IMR-90 (cell line): ENCODE results near the gene NALF2. TPM values are rescaled to one million over a fixed set of nuclear protein-coding genes. Genes with fewer than 3 reads are reported as not detected.

Source experiments
- ATAC-seq: fragments of 200-7000 bp; cut with Tn5 transposase; 2 replicates; pipeline ENCODE4 v1.9.1; 2020; ENCODE audit warnings: low read depth, mild to moderate bottlenecking, moderate library complexity
- BruUV-seq: library from RNA; stranded (reverse); fragments of 400-500 nt; replicated peaks from 2 replicates; lab custom pipeline; 2021; lab: Mats Ljungman, UMichigan
- CTCF ChIA-PET: fragments of 300-600 bp; formaldehyde crosslinking; extraction: SDS; loops from one replicate; lab custom pipeline; 2021; ENCODE audit warnings: antibody characterized with exemption; lab: Yijun Ruan, JAX
- POLR2A ChIA-PET: fragments of 300-600 bp; sonication (Branson Sonifier 250); formaldehyde crosslinking; loops from one replicate; lab custom pipeline; 2022; ENCODE audit warnings: antibody characterized with exemption; ENCODE audit not compliant: unreplicated experiment; lab: Charles Lee
- DNase-seq: peaks from one replicate; pipeline ENCODE4 v3.0.0; 2013
- H2AFZ ChIP-seq: replicated peaks from 2 replicates; pipeline ENCODE3; 2013; ENCODE audit warnings: low read length, mild to moderate bottlenecking; ENCODE audit not compliant: poor library complexity
- H2AK5ac ChIP-seq: 2 replicates; pipeline ENCODE4 v1.6.1; 2013; ENCODE audit warnings: low read depth, low read length, inconsistent platforms
- H2AK9ac ChIP-seq: replicated peaks from 2 replicates; pipeline ENCODE3; 2013; ENCODE audit warnings: mild to moderate bottlenecking, low read depth, low read length, moderate library complexity; ENCODE audit not compliant: poor library complexity
- H2BK120ac ChIP-seq: 2 replicates; pipeline ENCODE4 v1.6.1; 2013; ENCODE audit warnings: low read depth, low read length, inconsistent platforms
- H2BK15ac ChIP-seq: 3 replicates; pipeline ENCODE4 v1.6.1; 2013; ENCODE audit warnings: low read depth, low read length, inconsistent platforms
- H2BK20ac ChIP-seq: 2 replicates; pipeline ENCODE4 v1.6.1; 2013; ENCODE audit warnings: low read depth, mild to moderate bottlenecking, inconsistent platforms, low read length, moderate library complexity
- H2BK5ac ChIP-seq: 2 replicates; pipeline ENCODE4 v1.6.1; 2013; ENCODE audit warnings: mild to moderate bottlenecking, low read depth, low read length, inconsistent platforms; ENCODE audit not compliant: poor library complexity, severe bottlenecking
- H3K14ac ChIP-seq: replicated peaks from 2 replicates; pipeline ENCODE4 v1.6.1; 2013; ENCODE audit warnings: low read depth, low read length, inconsistent platforms
- H3K18ac ChIP-seq: 2 replicates; pipeline ENCODE4 v1.6.1; 2013; ENCODE audit warnings: low read depth, low read length, control low read depth
- H3K23ac ChIP-seq: 2 replicates; pipeline ENCODE4 v1.6.1; 2013; ENCODE audit warnings: low read depth, low read length, inconsistent platforms
- H3K27ac ChIP-seq: 2 replicates; pipeline ENCODE4 v1.5.1; 2013; ENCODE audit warnings: mild to moderate bottlenecking, control low read depth, low read length; ENCODE audit not compliant: insufficient read depth
- H3K27me3 ChIP-seq: 2 replicates; pipeline ENCODE4 v1.6.1; 2013; ENCODE audit warnings: low read length; ENCODE audit not compliant: control insufficient read depth, insufficient read depth
- H3K36me3 ChIP-seq: 2 replicates; pipeline ENCODE4 v1.6.1; 2013; ENCODE audit warnings: low read length, mixed read lengths; ENCODE audit not compliant: control insufficient read depth, insufficient read depth
- H3K4ac ChIP-seq: 2 replicates; pipeline ENCODE4 v1.6.1; 2013; ENCODE audit warnings: low read depth, low read length, inconsistent platforms
- H3K4me1 ChIP-seq: 2 replicates; pipeline ENCODE4 v1.6.1; 2013; ENCODE audit warnings: low read length, mixed read lengths; ENCODE audit not compliant: control insufficient read depth, insufficient read depth
- H3K4me2 ChIP-seq: 2 replicates; pipeline ENCODE4 v1.6.1; 2013; ENCODE audit warnings: low read depth, mild to moderate bottlenecking, control low read depth, low read length, moderate library complexity
- H3K4me3 ChIP-seq: 2 replicates; pipeline ENCODE4 v1.5.1; 2013; ENCODE audit warnings: low read depth, mild to moderate bottlenecking, control low read depth, low read length, moderate library complexity; ENCODE audit not compliant: insufficient read depth
- H3K56ac ChIP-seq: 2 replicates; pipeline ENCODE4 v1.6.1; 2013; ENCODE audit warnings: low read length, inconsistent platforms; ENCODE audit not compliant: insufficient read depth; ENCODE audit errors: extremely low read depth
- H3K79me1 ChIP-seq, 2 experiments: 2 replicates each; pipeline ENCODE4 v1.6.1; 2013; ENCODE audit warnings: low read length in 2 of 2, inconsistent platforms in 1 of 2, low read depth in 1 of 2
- H3K9ac ChIP-seq: 2 replicates; pipeline ENCODE4 v1.6.1; 2013; ENCODE audit warnings: low read depth, low read length, control low read depth
- H3K9me1 ChIP-seq: 2 replicates; pipeline ENCODE4 v1.6.1; 2013; ENCODE audit warnings: low read length, inconsistent platforms; ENCODE audit not compliant: insufficient read depth
- H3K9me3 ChIP-seq: 2 replicates; pipeline ENCODE4 v1.6.1; 2013; ENCODE audit warnings: low read length; ENCODE audit not compliant: control insufficient read depth, insufficient read depth
- H4K20me1 ChIP-seq: 2 replicates; pipeline ENCODE4 v1.6.1; 2013; ENCODE audit warnings: low read length, inconsistent platforms; ENCODE audit not compliant: insufficient read depth
- H4K5ac ChIP-seq: 2 replicates; pipeline ENCODE4 v1.6.1; 2013; ENCODE audit warnings: mild to moderate bottlenecking, low read depth, low read length, control low read depth
- H4K8ac ChIP-seq, 2 experiments: 2 replicates each; pipeline ENCODE4 v1.6.1; 2013; ENCODE audit warnings: low read depth in 2 of 2, low read length in 2 of 2, control low read depth in 1 of 2, inconsistent platforms in 1 of 2
- H4K91ac ChIP-seq: 2 replicates; pipeline ENCODE4 v1.6.1; 2013; ENCODE audit warnings: low read depth, low read length, inconsistent platforms; ENCODE audit not compliant: insufficient read depth
- RAD21 ChIP-seq: IDR thresholded peaks from 2 replicates; pipeline ENCODE4 v1.6.1; 2012; ENCODE audit warnings: low read length, improper control_type of control experiment
- WGBS, 2 experiments: methylation state at CpG; one replicate each; pipeline versions ENCODE4 v1.1.5 to v1.1.7; 2013; ENCODE audit warnings: missing lambda C conversion rate in 2 of 2; ENCODE audit not compliant: insufficient read length in 1 of 2; ENCODE audit errors: extremely low coverage in 2 of 2; 5-methylcytosine and 5-hydroxymethylcytosine counted together
- dilution Hi-C: fragments of 300-500 bp; cut with HindIII; formaldehyde crosslinking; loops from one replicate; pipeline ENCODE4 v1.14.3; 2018; ENCODE audit warnings: low sequenced_read_pairs; ENCODE audit not compliant: unreplicated experiment
- in situ Hi-C: fragments of 300-500 bp; cut with MboI; formaldehyde crosslinking; loops from 3 replicates; pipeline ENCODE4 v1.14.3; 2019; ENCODE audit warnings: low sequenced_read_pairs, inconsistent platforms, mixed read lengths
- intact Hi-C: fragments of 100-400 bp; cut with micrococcal nuclease; formaldehyde crosslinking; loops from 2 replicates; pipeline ENCODE4 v1.10.0; 2022
- polyA plus RNA-seq, 3 experiments: library from polyadenylated mRNA; depleted of rRNA; stranded (reverse); fragments of >200 nt; gene quantifications; 2 replicates each; pipeline ENCODE4 v1.2.3, GENCODE V29; 2012; ENCODE audit warnings: low replicate concordance in 1 of 3
- total RNA-seq: library from RNA; depleted of rRNA; stranded (reverse); fragments of >200 nt; gene quantifications from 2 replicates; pipeline ENCODE4 v1.2.3, GENCODE V29; 2012
- TF ChIP-seq, protein P1 (sequence below): fragments of 150-350 bp; IDR thresholded peaks from 2 replicates; pipeline ENCODE4 v1.6.1; 2017; ENCODE audit warnings: mild to moderate bottlenecking, antibody characterized with exemption, low read length, low read depth
- TF ChIP-seq, protein P2 (sequence below): conservative IDR thresholded peaks from 2 replicates; pipeline ENCODE4 v1.5.1; 2012; ENCODE audit warnings: mild to moderate bottlenecking, low read depth, low read length, improper control_type of control experiment

Gene NALF2
- total and polyA plus RNA-seq, 2 of the 4 experiments (the other 2 are of a cell fraction) = not detected

DNA sequence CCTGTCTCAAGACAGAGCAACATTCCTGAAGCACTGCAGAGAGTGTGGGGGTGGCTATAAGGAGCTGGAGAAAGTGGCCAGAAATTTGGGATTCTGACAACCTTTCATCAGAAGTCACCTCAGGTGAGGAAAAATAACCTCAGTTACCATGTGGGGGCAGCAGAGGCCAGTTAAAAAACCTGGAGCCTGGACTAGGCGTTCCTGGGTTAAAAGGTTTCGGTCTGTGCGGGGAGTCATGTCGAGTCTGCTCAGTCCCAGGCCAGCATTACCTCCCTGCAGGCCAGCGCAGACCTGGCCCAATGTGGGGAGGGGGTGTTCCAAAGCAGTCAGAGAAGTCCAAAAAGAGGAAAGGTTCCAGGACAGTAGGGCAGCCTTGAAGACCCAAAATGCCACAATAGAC is 10.9 kb upstream of the NALF2 start:
- no peak overlapping the region for H2BK120ac ChIP-seq
- no peak overlapping the region for H2AFZ ChIP-seq
- dilution Hi-C loops (no loop called here), intact Hi-C loops (no loop called here), in situ Hi-C loops (loop anchor here (25.0 kb wide), 1 partner anchor 106 kb away; no protein-coding TSS in a partner anchor)
- no peaks in the 10 kb centered on the region for H3K4me1 ChIP-seq
- H3K4ac ChIP-seq = no peak overlapping the region
- peak; percentile 23; the same call in 1 of the 2 replicates for TF ChIP-seq RAD21
- TF ChIP-seq, protein P1, sequence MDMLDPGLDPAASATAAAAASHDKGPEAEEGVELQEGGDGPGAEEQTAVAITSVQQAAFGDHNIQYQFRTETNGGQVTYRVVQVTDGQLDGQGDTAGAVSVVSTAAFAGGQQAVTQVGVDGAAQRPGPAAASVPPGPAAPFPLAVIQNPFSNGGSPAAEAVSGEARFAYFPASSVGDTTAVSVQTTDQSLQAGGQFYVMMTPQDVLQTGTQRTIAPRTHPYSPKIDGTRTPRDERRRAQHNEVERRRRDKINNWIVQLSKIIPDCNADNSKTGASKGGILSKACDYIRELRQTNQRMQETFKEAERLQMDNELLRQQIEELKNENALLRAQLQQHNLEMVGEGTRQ = no peak
- TF ChIP-seq, protein P2, sequence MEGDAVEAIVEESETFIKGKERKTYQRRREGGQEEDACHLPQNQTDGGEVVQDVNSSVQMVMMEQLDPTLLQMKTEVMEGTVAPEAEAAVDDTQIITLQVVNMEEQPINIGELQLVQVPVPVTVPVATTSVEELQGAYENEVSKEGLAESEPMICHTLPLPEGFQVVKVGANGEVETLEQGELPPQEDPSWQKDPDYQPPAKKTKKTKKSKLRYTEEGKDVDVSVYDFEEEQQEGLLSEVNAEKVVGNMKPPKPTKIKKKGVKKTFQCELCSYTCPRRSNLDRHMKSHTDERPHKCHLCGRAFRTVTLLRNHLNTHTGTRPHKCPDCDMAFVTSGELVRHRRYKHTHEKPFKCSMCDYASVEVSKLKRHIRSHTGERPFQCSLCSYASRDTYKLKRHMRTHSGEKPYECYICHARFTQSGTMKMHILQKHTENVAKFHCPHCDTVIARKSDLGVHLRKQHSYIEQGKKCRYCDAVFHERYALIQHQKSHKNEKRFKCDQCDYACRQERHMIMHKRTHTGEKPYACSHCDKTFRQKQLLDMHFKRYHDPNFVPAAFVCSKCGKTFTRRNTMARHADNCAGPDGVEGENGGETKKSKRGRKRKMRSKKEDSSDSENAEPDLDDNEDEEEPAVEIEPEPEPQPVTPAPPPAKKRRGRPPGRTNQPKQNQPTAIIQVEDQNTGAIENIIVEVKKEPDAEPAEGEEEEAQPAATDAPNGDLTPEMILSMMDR = peak; percentile 30
- no peak overlapping the region for H2AK5ac ChIP-seq
- H3K9me3 ChIP-seq = no peaks in the 10 kb centered on the region
- H3K9ac ChIP-seq = no peak overlapping the region
- H3K56ac ChIP-seq = no peak overlapping the region
- H3K23ac ChIP-seq = no peak overlapping the region
- H3K79me1 ChIP-seq = no peaks in the 10 kb centered on the region
- BruUV-seq = no TSS peak
- H4K91ac ChIP-seq = no peak overlapping the region
- H3K18ac ChIP-seq = no peak overlapping the region
- no peak overlapping the region for H2BK20ac ChIP-seq
- 0% methylated on average over 1 of the region's 5 CpGs; no CpG with 5 or more reads in 1 of the 2 experiments for WGBS, 2 experiments
- no peak overlapping the region for H2BK15ac ChIP-seq
- no peak overlapping the region for H3K14ac ChIP-seq
- ATAC-seq = no peak
- no peak overlapping the region for H4K8ac ChIP-seq
- H2BK5ac ChIP-seq = no peak overlapping the region
- no peaks in the 10 kb centered on the region for H3K36me3 ChIP-seq
- H3K9me1 ChIP-seq = no peaks in the 10 kb centered on the region
- POLR2A ChIA-PET = no interaction called here
- H3K4me2 ChIP-seq = no peak overlapping the region
- H3K4me3 ChIP-seq = no peak overlapping the region
- H3K27me3 ChIP-seq = peaks cover 19% of the 10 kb centered on the region
- no peak overlapping the region for H3K27ac ChIP-seq
- CTCF ChIA-PET = interaction anchor here (0.9 kb wide), 1 partner anchor 604 kb away, joined by 3 read pairs; no protein-coding TSS in a partner anchor
- H4K5ac ChIP-seq = no peak overlapping the region
- no peak overlapping the region for H2AK9ac ChIP-seq
- no peak for DNase-seq
- H4K20me1 ChIP-seq = no peaks in the 10 kb centered on the region
